Thymus (tissue), 2 donors: ENCODE results near the gene ALG5. TPM values are rescaled to one million over a fixed set of nuclear protein-coding genes. Genes with fewer than 3 reads are reported as not detected.

Experiments used
- polyA plus RNA-seq: library from polyadenylated mRNA; stranded (reverse); fragments of 200-250 nt; gene quantifications from one replicate; pipeline ENCODE4 v1.2.3, GENCODE V29; 2013
- total RNA-seq: library from RNA; stranded (reverse); fragments of 120-200 nt; gene quantifications from one replicate; pipeline ENCODE4 v1.2.4, GENCODE V29; 2013
- donor health status: healthy.

Gene ALG5
- total and polyA plus RNA-seq, 2 donors, result 33.9 to 43.0 TPM

Other genes with a start within 250 kb of the ALG5 start
- 2.6 TPM for gene RFXAP, start 180.1 kb downstream of the ALG5 start, total RNA-seq
- gene RFXAP, start 180.1 kb downstream of the ALG5 start, polyA plus RNA-seq, result 9.1 TPM
- 0.52 TPM for gene SMAD9, start 79.1 kb downstream of the ALG5 start, total RNA-seq
- gene SMAD9, start 79.1 kb downstream of the ALG5 start, polyA plus RNA-seq, result 1.9 TPM
- 61.4 TPM for gene EXOSC8, start 1.4 kb upstream of the ALG5 start, total RNA-seq
- 112 TPM for gene EXOSC8, start 1.4 kb upstream of the ALG5 start, polyA plus RNA-seq
- gene SUPT20H, start 60.3 kb upstream of the ALG5 start, total RNA-seq, result 31.3 TPM
- 45.4 TPM for gene SUPT20H, start 60.3 kb upstream of the ALG5 start, polyA plus RNA-seq
- not detected for gene CSNK1A1L, start 106.3 kb upstream of the ALG5 start, total RNA-seq
- not detected for gene CSNK1A1L, start 106.3 kb upstream of the ALG5 start, polyA plus RNA-seq